ENCODE data around the gene RANBP3.

- no peak for TF ChIP-seq EZH2 (IDR thresholded peaks at IDR 0.05; ENCODE audit: low read depth)
- no peak for TF ChIP-seq CTCF (conservative IDR thresholded peaks at IDR 0.05)
These were observed 62.8 kb downstream of the RANBP3 start for GRCh38 chr19:5914946-5915781.

Measured in PC-9 (cell line).